ENCODE measurements around the gene PGM2L1.
A peak's percentile ranks its signal among the peaks of the same experiment; 100 is the strongest.

The PGM2L1 gene

DNA sequence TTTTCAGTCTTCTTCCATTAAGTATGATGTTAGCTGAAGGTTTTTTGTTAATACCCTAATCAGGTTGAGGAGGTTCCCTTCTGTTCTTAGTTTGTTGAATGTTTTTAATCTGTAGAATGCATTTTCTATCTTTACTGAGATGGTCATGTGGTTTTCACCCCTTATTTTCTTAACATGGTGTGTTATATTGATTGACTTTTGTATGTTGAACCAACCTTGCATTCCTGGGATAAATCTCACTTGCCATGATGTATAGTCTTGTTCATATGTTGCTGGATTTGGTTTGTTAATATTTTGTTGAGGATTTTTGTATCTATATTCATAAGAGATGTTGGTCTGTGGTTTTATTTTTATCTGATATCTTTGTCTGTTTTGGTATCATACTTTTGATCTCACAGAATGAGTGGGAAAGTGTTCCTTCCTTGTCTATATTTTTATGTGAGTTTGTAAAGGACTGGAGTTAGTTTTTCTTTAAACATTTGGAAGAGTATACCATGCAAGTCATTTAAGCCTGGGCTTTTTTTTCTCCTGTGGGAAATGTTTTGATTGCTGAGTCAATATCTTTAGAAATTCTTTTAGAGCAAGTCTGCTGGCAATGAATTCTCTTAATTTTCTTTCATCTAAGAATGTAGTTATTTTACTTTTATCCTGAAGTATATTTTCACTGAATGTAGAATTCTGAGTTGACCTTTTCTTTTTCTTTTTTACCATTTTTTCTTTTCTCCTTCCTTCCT is 81.3 kb downstream of the PGM2L1 start:
- H3K27ac Mint-ChIP-seq, result no peak overlapping the region
- DNase-seq, result no peak
- peaks cover under 1% of the 10 kb centered on the region in 2 donors for H3K27me3 Mint-ChIP-seq
- H3K4me3 Mint-ChIP-seq, result no peak overlapping the region
- H3K9me3 Mint-ChIP-seq, result peaks cover 14% of the 10 kb centered on the region in 2 donors
- peaks cover under 1 to 3% of the 10 kb centered on the region in 2 donors for H3K4me1 Mint-ChIP-seq
- H3K36me3 Mint-ChIP-seq, result peaks cover 0 to 3% of the 10 kb centered on the region in 2 donors
- ATAC-seq (replicated peaks), result no peak

DNA sequence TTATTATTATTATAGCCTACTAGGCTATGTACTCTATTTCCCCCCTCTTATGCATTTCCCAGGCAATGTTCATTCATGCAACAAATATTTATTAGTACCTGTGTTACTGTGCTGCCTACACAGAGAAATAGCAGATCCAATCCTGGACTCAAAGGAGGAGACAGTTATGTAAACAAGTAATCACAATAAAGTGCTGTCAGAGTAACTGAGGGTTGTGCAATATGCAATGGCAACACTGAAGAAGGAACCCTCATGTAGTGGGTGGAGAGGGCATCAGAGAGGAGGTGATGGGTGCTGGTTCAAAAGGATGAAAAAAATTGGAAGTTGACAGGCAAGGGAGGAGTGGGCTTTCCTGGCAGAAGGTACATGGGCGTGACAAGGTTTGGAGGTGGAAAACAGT is 85.9 kb downstream of the PGM2L1 start:
- peaks cover 0 to 4% of the 10 kb centered on the region in 2 donors for H3K36me3 Mint-ChIP-seq
- H3K4me1 Mint-ChIP-seq, result peaks cover 7 to 15% of the 10 kb centered on the region in 2 donors
- no peak for ATAC-seq (replicated peaks)
- peaks cover 22 to 32% of the 10 kb centered on the region in 2 donors for H3K27me3 Mint-ChIP-seq
- H3K27ac Mint-ChIP-seq, result no peak overlapping the region
- peaks cover 10 to 13% of the 10 kb centered on the region in 2 donors for H3K9me3 Mint-ChIP-seq
- DNase-seq, result no peak
- no peak overlapping the region for H3K4me3 Mint-ChIP-seq

DNA sequence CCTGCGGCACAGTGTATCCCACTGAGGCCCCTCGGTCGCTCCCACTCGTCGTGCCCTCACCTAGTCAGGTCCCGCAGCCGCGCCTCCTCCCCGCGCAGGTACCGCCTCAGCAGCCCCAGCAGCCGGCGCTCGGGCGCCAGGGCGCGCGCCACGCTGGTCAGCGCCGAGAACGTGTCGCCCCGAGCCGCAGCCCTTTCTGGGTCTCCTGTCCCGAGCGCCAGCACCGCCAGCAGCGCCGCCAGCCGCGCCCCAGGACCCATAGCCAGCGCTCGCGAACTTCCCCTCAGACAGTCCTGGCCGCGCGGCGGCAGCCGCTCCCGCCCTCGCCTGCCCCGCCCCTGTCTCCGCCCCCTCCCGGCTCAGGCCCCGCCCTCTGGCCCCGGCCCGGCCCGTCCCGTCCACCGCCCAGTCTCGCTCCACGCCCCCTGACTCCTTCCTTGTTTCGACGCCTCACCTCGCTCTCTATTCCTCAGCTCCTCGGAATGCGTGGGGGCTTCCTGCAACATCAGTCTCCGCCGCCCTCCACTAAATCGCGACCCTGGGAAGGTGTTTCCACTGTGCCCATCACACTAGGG is 86.8 kb downstream of the PGM2L1 start, which contains the start of gene P4HA3:
Gene P4HA3, minus strand, starts transcription at position 289 of the 575 bp plus-strand sequence. Its CDS starts 29 bp downstream, at position 260.
- peak; percentile 97 to 98 for ATAC-seq (replicated peaks)

DNA sequence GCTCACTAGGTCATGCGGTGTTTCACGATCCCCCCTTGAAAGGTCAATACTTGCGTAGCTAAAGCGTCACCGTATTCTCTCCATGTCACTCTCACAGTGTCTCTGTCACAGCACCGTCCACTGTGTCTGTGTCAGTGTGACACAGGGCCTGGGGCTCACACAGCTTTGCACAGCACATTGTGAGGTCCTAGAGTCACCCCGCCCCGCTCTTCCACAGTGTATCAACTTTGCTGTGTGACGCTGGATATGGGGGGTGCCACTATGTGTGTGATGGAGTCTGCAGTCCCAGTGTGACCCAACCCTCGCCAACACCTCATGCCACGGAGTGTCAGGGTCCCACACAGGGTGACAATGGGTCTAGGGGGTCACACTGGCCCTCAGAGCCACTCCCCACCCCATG is 87.4 kb downstream of the PGM2L1 start:
- no peak for DNase-seq
- peaks cover 8 to 15% of the 10 kb centered on the region in 2 donors for H3K4me1 Mint-ChIP-seq
- peak overlapping the region; percentile 68 to 80 for H3K4me3 Mint-ChIP-seq
- H3K9me3 Mint-ChIP-seq, result peaks cover 3 to 8% of the 10 kb centered on the region in 2 donors
- peaks cover 30 to 40% of the 10 kb centered on the region in 2 donors for H3K27me3 Mint-ChIP-seq
- no peak overlapping the region for H3K27ac Mint-ChIP-seq
- peaks cover 0 to 4% of the 10 kb centered on the region in 2 donors for H3K36me3 Mint-ChIP-seq
- ATAC-seq (replicated peaks), result no peak

More for the DNA sequence above, 86.8 kb downstream of the PGM2L1 start, which contains the start of gene P4HA3:
- Mint-ChIP-seq H3K4me3 (peak within 1 kb of the TSS; percentile 68 to 80), H3K4me1 (peaks cover 7 to 15% of the 10 kb centered on the region in 2 donors), H3K9me3 (peaks cover 3 to 8% of the 10 kb centered on the region in 2 donors), H3K27ac (peak within 1 kb of the TSS; percentile 82), H3K36me3 (peaks cover 0 to 4% of the 10 kb centered on the region in 2 donors), H3K27me3 (peaks cover 24 to 35% of the 10 kb centered on the region in 2 donors)
- peak; percentile 43 for DNase-seq

DNA sequence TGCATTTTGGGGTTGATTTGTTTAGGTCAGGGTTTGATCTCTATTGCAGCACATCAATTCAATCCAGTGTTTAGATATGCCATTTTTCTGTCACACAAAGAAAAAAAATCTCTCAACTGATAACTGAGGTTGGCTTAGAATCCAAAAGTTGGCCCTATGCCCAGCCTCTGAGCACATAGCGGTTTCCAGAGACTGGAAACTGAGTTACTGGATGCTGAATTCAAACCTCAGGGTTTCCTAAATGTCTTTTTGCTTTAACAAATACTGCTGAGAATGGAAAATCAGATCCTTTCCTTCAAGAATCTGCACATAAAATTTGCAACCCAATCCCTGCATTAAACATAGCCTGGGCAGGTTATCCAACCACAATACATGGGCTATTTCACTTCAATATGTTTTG is 90.8 kb downstream of the PGM2L1 start:
- no peak overlapping the region for H3K4me3 Mint-ChIP-seq
- H3K27ac Mint-ChIP-seq, result no peak overlapping the region
- peaks cover 39 to 67% of the 10 kb centered on the region in 2 donors for H3K27me3 Mint-ChIP-seq
- H3K36me3 Mint-ChIP-seq, result peaks cover 0 to 4% of the 10 kb centered on the region in 2 donors
- H3K9me3 Mint-ChIP-seq, result peaks cover 3 to 5% of the 10 kb centered on the region in 2 donors
- H3K4me1 Mint-ChIP-seq, result peaks cover 8 to 15% of the 10 kb centered on the region in 2 donors
- no peak for ATAC-seq (replicated peaks)
- no peak for DNase-seq

DNA sequence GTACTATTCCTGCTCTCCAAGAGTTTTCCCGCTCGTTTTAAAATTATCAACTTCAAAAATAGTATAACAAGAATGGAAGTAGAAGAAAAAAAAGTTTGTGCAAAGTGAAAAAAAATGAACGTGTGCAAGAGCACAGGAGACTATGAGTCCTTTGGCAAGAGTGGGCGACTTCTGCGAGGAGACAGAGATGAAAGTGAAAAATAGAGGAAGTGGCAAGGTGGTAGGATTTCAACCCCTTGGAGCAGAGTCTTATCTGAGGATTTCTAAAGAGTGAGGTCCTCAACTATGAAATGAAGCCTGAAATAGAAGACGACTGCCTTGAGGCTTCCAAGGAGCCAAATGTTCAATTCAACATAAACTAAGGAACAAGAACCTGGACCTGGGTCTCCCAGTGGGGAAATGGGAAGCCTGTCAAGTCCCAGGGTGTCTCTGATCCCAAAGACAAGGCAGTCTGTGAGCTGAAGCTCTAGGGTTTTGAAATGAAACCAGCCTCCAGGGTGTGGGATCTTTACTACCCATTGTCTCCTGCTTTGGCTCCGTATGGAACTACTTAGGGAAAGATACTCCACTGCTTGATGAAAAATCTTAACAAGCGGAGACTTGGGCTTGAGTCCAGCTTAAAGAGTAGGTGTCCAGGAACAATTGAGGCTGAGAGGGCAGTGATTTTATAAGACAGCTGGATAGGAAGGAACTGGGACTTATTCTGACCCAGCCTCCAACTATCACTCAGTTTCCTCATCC is 91.6 kb downstream of the PGM2L1 start:
- Mint-ChIP-seq H3K4me1 (peaks cover 5 to 11% of the 10 kb centered on the region in 2 donors), H3K4me3 (no peak overlapping the region), H3K36me3 (peaks cover 0 to under 1% of the 10 kb centered on the region in 2 donors), H3K27ac (no peak overlapping the region), H3K27me3 (peaks cover 35 to 64% of the 10 kb centered on the region in 2 donors), H3K9me3 (peaks cover under 1% of the 10 kb centered on the region in 2 donors)
- DNase-seq (no peak), ATAC-seq (replicated peaks) (no peak)

DNA sequence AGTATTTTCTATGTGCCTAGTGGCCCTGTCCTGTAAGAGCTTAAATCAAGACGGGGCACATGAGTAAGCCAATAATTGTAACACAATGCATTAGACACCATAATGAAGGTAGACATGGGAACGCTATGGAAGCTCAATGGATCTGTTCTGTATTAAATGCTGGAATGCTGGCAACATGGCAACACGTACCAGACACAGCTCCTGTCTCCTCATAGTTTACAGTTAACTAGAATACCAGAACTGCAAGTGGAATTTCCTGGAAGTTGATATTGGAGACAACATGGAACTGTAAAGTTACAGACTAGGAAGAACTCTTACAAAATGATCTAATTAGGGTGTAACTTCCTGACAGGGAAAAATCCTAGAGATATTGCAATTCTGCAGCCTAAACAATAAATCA is 99.2 kb downstream of the PGM2L1 start:
- no peaks in the 10 kb centered on the region for H3K36me3 Mint-ChIP-seq
- ATAC-seq (replicated peaks) (no peak), DNase-seq (no peak)
- H3K9me3 Mint-ChIP-seq, result no peaks in the 10 kb centered on the region
- H3K4me3 Mint-ChIP-seq, result no peak overlapping the region
- H3K27ac Mint-ChIP-seq, result no peak overlapping the region
- H3K4me1 Mint-ChIP-seq, result peaks cover 0 to 1% of the 10 kb centered on the region in 2 donors
- H3K27me3 Mint-ChIP-seq, result peaks cover 23 to 26% of the 10 kb centered on the region in 2 donors

DNA sequence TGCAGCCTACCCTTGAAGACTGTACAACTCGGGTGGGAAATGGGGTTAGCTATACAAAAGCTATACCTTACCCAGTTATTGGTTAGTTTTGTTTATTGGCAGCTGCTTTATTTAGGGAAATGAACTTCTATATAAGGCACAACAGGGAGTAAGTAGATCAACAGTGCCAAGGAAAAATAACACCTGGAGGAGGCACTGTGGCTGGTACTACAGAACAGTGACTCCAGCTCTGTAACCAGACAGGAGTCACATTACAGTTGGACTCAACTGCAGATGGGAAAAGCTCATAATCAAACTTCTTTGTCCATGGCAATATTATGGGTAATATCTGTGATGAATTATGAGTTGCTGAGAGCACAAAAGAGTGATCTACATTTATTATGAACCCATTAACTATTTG is 100.7 kb downstream of the PGM2L1 start:
- peaks cover 0 to 1% of the 10 kb centered on the region in 2 donors for H3K4me1 Mint-ChIP-seq
- no peak for ATAC-seq (replicated peaks)
- H3K27ac Mint-ChIP-seq, result no peak overlapping the region
- H3K27me3 Mint-ChIP-seq, result peaks cover 26 to 34% of the 10 kb centered on the region in 2 donors
- DNase-seq, result no peak
- H3K36me3 Mint-ChIP-seq, result no peaks in the 10 kb centered on the region
- H3K9me3 Mint-ChIP-seq, result no peaks in the 10 kb centered on the region
- no peak overlapping the region for H3K4me3 Mint-ChIP-seq

DNA sequence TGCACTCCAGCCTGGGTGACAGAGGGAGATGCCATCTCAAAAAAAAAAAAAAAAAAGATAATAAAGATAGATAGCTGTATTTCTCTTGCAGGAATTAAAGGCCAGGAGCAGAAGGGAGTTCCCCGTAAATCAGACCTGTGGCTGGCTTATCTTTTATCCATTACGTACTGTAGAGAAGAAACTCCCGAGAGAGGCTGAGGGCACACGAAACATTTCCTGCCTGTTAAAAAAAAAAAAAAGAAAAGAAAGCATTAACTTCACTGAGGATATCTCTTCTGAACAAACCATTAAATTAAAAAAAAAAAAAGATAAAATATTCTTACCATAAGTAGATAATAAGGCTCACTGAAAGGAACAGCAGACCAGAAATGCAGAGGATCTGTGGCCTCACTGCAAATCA is 109.3 kb downstream of the PGM2L1 start:
- Mint-ChIP-seq H3K9me3 (no peaks in the 10 kb centered on the region), H3K27me3 (peaks cover 24 to 44% of the 10 kb centered on the region in 2 donors), H3K27ac (no peak overlapping the region), H3K36me3 (no peaks in the 10 kb centered on the region), H3K4me3 (no peak overlapping the region), H3K4me1 (peaks cover 0 to 5% of the 10 kb centered on the region in 2 donors)
- DNase-seq (no peak), ATAC-seq (replicated peaks) (peak; percentile 41 to 65)

DNA sequence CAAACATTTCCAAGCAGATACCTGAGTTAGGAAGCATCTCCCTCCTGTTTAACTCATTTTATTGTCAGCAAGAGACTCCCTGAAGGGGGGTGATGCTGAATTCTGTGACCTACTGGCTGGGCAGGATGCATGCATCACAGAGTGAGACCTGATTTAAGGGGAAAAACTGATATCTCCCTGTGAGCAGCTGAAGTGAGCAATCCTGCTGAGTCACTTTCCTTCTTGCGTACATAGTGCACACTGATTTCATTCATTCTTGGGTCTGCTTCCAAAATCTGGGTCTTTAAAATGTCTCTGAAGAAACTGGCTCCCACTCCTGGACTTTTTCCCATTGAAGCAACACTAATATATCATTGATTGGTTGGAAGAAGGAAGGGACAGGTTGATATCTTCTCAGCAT is 110.1 kb downstream of the PGM2L1 start:
- H3K4me3 Mint-ChIP-seq, result no peak overlapping the region
- H3K4me1 Mint-ChIP-seq, result peaks cover 0 to 5% of the 10 kb centered on the region in 2 donors
- no peak overlapping the region for H3K27ac Mint-ChIP-seq
- no peaks in the 10 kb centered on the region for H3K36me3 Mint-ChIP-seq
- H3K9me3 Mint-ChIP-seq, result no peaks in the 10 kb centered on the region
- DNase-seq (no peak), ATAC-seq (replicated peaks) (peak; percentile 60 to 86)
- peaks cover 19 to 39% of the 10 kb centered on the region in 2 donors for H3K27me3 Mint-ChIP-seq

DNA sequence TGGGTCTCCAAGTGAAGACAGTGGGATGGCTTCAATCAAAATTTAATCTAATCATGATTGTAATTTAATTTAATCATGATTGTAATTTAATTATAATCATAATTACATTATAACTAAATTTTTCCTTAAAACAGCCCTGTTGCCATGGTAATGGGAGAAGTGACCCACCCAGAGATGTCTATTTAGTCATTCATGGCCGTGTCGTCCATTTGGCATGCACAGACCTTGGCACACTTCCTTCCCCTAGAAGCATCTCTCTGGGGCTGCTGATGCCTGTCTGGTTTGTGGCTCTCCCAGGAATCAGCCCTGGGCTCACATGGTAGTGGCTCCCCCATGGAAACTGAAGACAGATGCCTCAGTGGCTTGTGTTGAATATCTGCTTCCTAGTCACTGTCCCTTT is 113.8 kb downstream of the PGM2L1 start:
- Mint-ChIP-seq H3K4me3 (no peak overlapping the region), H3K4me1 (peaks cover 0 to 5% of the 10 kb centered on the region in 2 donors), H3K9me3 (no peaks in the 10 kb centered on the region), H3K27me3 (peaks cover 4 to 18% of the 10 kb centered on the region in 2 donors), H3K27ac (no peak overlapping the region), H3K36me3 (no peaks in the 10 kb centered on the region)
- ATAC-seq (replicated peaks) (no peak), DNase-seq (no peak)

DNA sequence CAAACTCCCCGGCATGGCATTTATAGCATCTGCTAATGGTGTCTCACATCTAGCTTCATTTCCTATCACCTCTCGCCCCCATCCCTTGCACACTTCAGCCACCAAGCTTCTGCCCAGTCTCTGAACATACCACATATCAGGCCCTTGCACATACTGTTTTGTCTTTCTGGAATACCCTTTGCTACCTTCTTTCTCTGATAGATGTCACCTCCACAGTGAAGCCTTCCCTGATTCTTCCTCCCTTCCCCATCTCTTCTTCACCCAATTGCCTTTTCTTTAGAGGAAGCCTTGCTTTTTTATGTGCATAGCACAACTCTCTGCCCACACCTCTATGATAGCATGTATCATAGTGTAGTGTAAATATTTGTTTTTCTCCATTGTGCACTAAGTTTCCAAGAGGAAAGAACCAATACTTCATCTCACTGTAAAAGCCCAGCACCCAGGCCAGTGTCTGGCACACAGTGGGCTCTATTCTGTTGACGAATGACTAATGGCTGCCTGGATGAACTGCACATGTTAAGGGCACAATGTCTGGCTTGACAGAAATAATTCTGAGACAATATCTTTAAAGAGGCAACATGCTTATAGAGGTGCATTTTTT is 114.6 kb downstream of the PGM2L1 start:
- ATAC-seq (replicated peaks), result no peak
- Mint-ChIP-seq H3K4me3 (no peak overlapping the region), H3K27me3 (peaks cover 4 to 18% of the 10 kb centered on the region in 2 donors), H3K27ac (no peak overlapping the region), H3K9me3 (no peaks in the 10 kb centered on the region), H3K36me3 (no peaks in the 10 kb centered on the region), H3K4me1 (peaks cover 0 to 5% of the 10 kb centered on the region in 2 donors)
- no peak for DNase-seq

DNA sequence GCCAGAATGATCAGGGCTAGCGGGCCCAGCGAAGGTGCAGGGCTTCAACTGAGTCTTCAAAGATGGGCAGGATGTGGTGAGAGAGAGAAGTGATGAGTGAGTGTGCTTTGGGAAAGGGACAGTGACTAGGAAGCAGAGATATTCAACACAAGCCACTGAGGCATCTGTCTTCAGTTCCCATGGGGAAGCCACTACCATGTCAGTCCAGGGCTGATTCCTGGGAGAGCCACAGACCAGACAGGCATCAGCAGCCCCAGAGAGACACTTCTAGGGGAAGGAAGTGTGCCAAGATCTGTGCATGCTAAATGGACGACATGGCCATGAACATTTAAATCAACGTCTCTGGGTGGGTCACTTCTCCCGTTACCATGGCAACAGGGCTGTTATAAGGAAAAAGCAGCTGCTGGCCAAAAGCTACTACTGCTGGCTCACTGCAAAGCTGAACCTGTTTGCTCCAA is 115.3 kb downstream of the PGM2L1 start:
- no peaks in the 10 kb centered on the region for H3K9me3 Mint-ChIP-seq
- no peaks in the 10 kb centered on the region for H3K4me1 Mint-ChIP-seq
- H3K27ac Mint-ChIP-seq, result no peak overlapping the region
- ATAC-seq (replicated peaks) (no peak), DNase-seq (no peak)
- H3K36me3 Mint-ChIP-seq, result no peaks in the 10 kb centered on the region
- H3K4me3 Mint-ChIP-seq, result no peak overlapping the region
- peaks cover 8 to 20% of the 10 kb centered on the region in 2 donors for H3K27me3 Mint-ChIP-seq

DNA sequence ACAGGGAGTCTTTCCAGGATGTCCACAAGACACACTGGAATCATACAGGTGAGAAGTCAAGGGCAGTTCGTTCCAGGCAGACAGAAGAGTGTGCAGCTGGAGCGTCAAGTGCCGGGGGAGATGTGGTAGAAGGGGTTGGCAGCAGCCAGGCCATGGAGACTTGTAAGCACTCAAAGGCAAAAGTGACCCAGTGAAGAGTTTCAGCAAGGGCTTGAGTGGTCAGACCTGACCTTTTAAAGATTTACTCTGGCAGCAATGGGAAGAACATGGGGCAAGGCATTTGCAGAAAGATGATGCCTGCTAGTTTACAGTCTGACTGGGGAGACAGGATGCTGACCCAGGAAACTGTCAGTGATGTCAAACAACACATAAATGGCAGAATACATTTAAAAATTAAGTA is 115.8 kb downstream of the PGM2L1 start:
- Mint-ChIP-seq H3K4me1 (no peaks in the 10 kb centered on the region), H3K4me3 (no peak overlapping the region), H3K27me3 (peaks cover 13 to 22% of the 10 kb centered on the region in 2 donors), H3K27ac (no peak overlapping the region), H3K36me3 (no peaks in the 10 kb centered on the region), H3K9me3 (no peaks in the 10 kb centered on the region)
- DNase-seq (no peak), ATAC-seq (replicated peaks) (no peak)

Measured in stimulated activated naive B cell treated with anti-CD40 and anti-IgM and Interleukin-4, amounts not matched to agents 10 μg/mL and 1 μg/mL and 100 μg/mL, for 72 hours (primary cell).